ENCODE results near the gene ITPR2.

- TF ChIP-seq, protein P1, sequence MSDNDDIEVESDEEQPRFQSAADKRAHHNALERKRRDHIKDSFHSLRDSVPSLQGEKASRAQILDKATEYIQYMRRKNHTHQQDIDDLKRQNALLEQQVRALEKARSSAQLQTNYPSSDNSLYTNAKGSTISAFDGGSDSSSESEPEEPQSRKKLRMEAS (IDR thresholded peaks at IDR 0.05; ENCODE audit: low read depth), result no peak
- TF ChIP-seq MXI1 (IDR thresholded peaks at IDR 0.05; ENCODE audit: low read depth, low read length), result no peak
- no peak for TF ChIP-seq POLR2AphosphoS5 (IDR thresholded peaks at IDR 0.05; ENCODE audit: low read depth, low read length)
- TF ChIP-seq, protein P2, sequence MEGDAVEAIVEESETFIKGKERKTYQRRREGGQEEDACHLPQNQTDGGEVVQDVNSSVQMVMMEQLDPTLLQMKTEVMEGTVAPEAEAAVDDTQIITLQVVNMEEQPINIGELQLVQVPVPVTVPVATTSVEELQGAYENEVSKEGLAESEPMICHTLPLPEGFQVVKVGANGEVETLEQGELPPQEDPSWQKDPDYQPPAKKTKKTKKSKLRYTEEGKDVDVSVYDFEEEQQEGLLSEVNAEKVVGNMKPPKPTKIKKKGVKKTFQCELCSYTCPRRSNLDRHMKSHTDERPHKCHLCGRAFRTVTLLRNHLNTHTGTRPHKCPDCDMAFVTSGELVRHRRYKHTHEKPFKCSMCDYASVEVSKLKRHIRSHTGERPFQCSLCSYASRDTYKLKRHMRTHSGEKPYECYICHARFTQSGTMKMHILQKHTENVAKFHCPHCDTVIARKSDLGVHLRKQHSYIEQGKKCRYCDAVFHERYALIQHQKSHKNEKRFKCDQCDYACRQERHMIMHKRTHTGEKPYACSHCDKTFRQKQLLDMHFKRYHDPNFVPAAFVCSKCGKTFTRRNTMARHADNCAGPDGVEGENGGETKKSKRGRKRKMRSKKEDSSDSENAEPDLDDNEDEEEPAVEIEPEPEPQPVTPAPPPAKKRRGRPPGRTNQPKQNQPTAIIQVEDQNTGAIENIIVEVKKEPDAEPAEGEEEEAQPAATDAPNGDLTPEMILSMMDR (IDR thresholded peaks at IDR 0.05), result no peak
- no peak for TF ChIP-seq FOXM1 (IDR thresholded peaks at IDR 0.05; ENCODE audit: low read depth)
- no peak for TF ChIP-seq JUND (IDR thresholded peaks at IDR 0.05)
- TF ChIP-seq TAF1 (IDR thresholded peaks at IDR 0.05; ENCODE audit: borderline replicate concordance, low read depth, low read length), result no peak
- TF ChIP-seq RCOR1 (IDR thresholded peaks at IDR 0.05; ENCODE audit: low read length), result no peak
- no peak for TF ChIP-seq RXRA (IDR thresholded peaks at IDR 0.05; ENCODE audit: borderline replicate concordance, low read depth)
- TF ChIP-seq EP300 (IDR thresholded peaks at IDR 0.05; ENCODE audit: borderline replicate concordance in 1 of 2, low read depth in 1 of 2, low read length in 1 of 2), result no peak
Observed at GRCh38 chr12:26380897-26381296, 452.1 kb downstream of the ITPR2 start.
